Cerebellar nuclear complex (tissue), 1 donor: ENCODE results near the gene SANBR.
"Not testable (repeated sequence)": the region's sequence is repeated elsewhere in the genome, so short reads cannot be mapped to it uniquely, and the experiment has no call there.

Source experiments
- DNase-seq, 2 experiments: peaks; one replicate each; lab custom pipeline; 2025; lab: John Stamatoyannopoulos, UW

SANBR gene

DNA sequence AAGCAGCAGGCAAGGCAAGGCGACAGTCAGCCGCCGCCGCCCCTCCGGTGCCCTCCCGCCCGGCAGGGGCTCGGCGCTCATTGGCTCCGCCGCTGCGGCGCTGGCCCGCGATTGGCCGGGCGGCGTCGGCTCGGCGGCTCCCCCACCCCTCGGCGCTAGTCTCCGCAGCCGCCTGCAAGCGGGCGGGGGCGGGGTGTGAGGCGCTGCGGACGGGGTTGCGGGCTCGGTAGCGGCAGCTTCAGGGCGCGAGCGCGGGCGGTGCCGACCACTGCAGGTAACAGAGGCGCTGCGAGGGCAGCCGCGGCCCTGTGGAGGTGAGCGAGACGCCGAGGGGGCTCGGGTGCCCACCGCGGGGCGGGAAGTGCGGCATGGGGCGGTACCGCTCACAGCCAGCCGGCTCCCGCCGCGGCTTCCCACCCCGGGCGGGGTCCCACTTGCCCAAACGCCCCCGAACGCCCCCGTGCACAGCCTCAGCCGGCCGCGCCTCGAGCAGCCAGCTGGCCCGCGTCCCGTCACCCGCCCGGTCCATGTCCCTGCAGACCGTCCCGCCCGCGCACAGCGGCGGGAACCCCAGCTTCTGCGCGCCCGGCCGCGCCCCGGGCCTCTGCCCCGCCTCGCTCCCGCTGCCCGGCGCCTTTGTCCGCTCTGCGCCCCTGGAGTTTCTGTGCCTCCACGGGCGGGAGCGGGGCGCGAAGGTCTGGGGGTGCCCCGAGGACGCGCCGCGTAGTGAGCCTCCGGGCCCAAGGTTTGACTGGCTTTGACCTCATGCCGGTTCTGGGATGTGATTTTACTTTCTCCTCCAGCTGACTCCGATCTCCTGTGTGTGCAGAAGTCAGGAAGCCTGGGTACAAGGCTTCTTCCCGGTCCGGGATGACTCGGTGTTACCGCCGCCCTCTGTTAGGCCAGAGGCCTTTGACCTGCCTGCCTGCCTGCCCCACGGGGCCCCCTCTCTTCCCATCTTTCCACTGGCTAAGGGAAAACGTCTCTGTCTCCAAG, at the start of gene SANBR:
Gene SANBR (plus strand): TSS at position 158 of the 996 bp plus-strand sequence. CDS start 4,480 bp downstream, outside the sequence.
- DNase-seq = peak in 1 of 2 experiments; percentile 84

DNA sequence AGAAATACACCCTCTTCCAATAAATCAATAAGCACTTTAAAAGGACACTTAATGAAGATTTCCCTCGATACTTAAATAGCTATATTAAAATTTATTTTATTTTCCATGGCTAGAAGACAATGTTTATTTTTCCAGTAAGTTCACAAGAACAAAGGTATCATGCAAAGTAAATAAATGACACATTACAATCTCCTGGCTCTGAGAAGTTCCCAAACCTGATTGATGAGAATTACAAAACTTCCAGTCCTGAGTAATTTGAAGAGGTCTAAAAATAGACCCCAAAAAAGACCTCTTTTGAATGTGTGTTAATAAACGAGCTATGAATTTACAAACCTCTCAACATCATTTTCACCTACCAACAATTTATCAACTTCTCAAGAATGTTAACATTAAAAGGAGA, 49.7 kb upstream of the SANBR start:
- no peak for DNase-seq

DNA sequence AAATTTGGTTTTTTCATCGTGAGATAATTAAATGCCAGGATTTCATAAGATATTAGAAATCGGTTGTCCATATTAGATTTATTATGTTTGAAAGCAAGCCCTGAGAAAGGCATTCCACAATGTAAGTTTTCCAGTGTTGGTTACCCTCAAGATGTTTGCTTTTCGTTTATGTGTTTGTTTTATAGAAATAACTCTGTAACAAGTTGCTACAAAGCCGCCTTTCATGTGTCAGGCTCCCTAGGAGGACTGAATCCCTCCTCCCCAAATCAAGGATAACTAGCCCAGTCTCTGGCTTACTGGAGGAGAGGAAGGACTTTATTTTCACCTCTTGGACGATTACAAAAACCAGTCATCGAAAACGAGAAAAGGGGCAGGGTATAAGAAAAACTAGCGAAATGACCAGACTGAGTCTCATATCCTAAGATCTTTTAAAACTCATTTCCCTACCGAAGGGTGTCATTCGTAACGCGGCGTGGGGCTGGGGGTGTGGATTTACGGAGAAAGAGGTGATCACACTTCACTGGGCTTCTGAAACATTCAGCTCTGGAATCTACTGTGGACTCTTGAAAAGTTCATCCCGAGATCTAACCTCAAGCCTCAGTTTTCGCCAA, 49.2 kb upstream of the SANBR start:
- no peak for DNase-seq

DNA sequence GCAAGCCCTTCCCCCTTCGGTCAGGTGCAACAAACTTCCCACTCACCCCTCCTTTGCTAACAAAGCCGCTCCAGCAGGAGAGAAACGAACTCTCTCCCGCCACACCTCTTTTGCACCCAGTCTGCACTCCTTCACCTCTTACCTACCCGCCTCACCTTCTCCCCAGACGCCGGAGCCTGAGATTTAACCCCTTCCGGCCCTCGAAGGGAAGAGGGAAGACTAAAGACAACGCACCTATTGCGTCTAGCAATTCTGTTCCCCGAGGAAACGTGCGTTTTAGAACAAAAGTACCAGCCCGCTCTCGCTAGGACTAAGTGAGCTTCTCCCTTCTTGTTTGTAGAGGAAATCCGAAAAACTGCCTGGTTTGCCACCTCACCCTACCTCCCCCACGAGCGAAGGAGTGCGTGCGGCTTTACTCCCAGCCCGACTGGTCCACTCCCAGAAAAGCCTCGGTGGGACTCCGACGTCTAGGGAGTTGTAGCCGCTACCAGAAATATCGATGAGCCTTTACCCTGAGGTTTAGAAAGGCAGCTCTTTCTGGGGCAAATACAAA, 48.6 kb upstream of the SANBR start:
- peak in 1 of 2 experiments; percentile 77 for DNase-seq

DNA sequence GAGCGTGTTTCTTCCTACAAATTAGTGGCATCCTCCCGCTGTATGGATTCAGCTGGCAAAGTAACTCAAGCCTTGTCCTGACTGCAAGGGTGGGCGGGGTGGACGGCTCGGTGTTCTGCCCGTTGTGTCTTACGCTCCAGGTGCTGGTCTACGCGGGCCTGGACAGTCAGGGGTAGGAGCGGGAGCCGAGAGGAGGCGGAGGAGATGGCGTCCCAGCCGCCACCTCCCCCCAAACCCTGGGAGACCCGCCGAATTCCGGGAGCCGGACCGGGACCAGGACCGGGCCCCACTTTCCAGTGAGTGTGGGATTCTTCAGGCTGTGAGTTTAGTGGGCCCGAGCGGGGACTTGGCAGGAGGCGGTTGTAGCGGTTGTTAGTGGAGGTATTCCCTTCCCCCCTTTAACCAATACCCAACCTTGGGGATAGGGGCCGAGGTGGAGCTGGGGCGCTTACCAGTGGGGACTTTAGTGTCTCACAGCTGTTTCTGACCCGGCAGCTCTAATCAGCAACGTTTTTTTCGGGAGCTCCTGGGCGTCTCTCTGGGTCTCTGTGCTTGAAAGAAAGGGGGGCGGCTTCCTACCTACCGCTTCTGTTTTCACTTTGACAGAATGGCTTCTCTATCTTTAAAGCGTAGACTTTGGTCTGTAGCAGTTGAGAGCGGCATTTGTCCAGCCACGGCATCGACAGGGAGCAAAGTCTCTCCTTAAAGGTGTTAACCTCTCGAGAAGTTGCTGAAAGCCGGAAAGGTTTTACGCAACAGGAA, 47.9 kb upstream of the SANBR start, which contains the start of the genes PEX13 and PUS10:
Gene PEX13 (plus strand): TSS at position 165 of the 762 bp plus-strand sequence. CDS start 40 bp downstream, at position 205.
Gene PUS10 (minus strand): TSS at position 700 of the 762 bp plus-strand sequence. CDS start 6,365 bp downstream, outside the sequence.
- peak in 1 of 2 experiments; percentile 77 for DNase-seq

DNA sequence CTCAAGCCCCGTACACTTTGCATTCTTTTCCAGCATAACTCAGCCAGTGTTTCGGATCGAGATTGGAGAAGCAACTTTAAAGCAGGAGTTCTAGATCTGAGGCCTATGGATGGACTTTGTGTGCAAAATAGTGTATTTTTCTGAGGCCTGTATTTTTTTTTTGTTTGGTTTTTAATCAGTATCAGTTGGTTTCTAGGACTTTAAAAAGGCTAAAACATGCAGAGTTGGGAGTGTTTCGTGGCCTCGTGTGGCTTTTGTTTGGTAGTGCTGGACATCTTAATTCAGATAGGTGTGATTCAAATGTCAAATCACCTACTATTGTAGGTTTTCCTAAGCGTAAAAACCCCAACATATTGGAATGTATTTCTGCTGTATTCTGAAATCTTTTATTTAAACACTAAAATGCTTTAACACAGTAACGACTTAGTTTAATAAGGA, 47.3 kb upstream of the SANBR start:
- DNase-seq = no peak

DNA sequence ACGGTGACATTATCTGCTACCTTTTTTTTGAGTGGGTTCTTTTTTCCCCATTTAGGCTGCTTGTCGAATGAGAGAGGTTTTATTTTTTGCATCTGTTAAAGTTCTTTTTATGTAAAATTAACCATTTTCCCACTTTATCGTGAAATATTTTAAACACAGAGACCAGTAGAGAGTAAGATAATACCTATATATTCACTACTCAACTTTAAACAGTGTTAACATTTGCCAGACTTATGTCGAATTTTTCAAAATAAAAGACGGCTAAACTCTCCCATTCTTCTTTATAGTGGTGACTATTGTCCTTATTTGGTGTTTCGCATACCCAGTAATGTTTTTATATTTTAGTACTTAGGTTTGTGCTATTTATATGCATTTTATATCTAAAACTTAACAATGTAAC, 46.9 kb upstream of the SANBR start:
- DNase-seq = no peak

DNA sequence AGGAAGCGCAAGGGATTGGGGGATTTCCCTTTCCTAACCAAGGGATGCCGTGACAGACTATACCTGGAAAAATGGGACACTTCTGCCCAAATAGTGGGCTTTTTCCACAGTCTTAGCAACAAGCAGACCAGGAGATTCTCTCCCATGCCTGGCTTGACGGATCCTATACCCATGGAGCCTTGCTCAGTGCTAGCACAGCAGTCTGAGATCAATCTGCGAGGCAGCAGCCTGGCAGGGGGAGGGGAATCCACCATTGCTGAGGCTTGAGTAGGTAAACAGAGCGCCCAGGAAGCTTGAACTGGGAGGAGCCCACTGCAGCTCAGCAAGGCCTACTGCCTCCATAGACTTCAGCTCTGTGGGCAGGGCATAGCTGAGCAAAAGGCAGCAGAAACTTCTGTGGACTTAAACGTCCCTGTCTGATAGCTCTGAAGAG, 44.4 kb upstream of the SANBR start:
- no peak for DNase-seq

DNA sequence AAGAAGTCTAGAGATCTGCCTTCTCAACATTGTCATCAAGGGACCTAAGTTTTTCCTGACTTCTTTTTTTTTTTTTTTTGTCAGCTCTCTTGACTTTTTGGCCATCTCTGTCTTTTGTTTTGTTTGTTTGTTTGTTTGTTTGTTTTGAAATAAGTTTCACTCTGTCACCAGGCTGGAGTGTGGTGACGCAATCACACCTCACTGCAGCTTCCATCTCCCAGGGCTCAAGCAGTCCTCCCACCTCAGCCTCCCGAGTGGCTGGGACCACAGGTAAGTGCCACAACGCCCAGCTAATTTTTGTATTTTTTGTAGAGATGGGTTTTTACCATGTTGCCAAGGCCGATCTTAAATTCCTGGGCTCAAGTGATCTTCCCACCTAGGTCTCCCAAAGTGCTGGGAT, 42.0 kb upstream of the SANBR start:
- DNase-seq = no peak

DNA sequence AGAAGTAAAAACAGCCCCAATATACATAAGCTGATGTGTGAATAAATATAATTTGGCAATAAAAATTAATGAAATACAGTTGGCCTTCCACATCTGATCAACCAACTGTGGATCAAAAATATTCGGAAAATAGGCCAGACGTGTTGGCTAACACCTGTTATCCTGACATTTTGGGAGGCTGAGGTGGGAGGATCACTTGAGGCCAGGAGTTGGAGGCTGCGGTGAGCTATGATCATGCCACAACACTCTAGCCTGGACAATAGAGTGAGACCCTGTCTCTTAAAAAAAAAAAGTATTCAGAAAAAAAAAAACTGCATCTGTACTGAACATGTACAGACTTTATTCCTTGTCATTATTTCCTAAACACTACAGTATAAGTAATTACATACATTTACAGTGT, 36.1 kb upstream of the SANBR start:
- DNase-seq = no peak

DNA sequence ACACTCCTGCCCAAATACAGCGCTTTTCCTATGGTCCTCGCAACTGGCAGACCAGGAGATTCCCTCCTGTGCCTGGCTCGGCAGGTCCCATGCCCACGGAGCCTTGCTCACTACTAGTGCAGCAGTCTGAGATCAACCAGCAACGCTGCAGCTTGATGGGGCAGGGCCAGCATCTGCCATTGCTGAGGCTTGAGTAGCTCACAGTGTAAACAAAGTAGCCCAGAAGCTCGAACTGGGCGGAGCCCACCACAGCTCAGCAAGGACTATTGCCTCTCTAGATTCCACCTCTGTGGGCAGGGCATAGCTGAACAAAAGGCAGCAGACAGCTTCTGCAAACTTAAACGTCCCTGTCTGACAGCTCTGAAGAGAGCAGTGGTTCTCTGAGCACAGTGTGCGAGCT, 31.1 kb upstream of the SANBR start:
- not testable (repeated sequence) for DNase-seq

DNA sequence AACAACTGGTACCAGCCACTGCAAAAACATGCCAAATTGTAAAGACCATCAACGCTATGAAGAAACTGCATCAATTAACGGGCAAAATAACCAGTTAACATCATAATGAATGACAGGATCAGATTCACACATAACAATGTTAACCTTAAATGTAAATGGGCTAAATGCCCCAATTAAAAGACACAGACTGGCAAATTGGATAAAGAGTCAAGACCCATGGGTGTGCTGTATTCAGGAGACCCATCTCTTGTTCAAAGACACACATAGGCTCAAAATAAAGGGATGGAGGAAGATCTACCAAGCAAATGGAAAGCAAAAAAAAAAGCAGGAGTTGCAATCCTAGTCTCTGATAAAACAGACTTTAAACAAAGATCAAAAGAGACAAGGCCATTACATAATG, 29.0 kb upstream of the SANBR start:
- DNase-seq = not testable (repeated sequence)

DNA sequence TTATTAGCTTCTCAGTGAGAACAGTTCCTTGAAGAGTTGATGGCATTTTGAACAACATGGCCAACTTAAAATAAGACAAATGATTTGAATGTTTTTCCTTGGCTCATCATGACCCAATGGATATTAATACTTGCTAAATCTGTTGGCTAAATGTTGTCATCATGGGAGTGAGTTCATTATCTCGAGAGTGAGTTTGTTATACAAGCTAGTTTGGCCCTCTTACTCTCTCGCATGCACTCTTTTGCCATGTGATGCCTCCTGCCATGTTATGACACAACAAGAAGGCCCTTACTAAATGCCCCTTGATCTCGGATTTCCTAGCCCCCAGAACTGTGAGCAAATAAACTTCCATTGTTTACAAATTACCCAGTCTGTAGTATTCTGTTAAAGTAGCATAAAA, 22.9 kb upstream of the SANBR start:
- DNase-seq = no peak

DNA sequence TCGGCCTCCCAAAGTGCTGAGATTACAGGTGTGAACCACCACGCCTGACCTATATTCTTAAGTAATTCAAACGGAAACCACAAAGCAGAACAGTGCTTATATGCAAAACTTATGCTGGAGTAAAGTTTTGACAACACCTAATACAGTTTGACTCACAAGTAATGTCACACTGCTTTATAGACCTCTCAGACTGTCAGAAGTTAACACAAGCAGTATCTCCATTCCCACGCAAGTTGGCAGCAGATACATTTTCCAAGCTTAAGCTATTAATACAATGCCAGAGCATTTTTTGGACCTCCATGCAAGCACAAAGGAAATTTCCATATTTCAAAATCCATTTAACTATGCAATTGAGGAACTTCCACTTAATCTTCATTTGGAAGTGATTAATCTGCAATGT, 21.0 kb upstream of the SANBR start:
- DNase-seq = no peak

DNA sequence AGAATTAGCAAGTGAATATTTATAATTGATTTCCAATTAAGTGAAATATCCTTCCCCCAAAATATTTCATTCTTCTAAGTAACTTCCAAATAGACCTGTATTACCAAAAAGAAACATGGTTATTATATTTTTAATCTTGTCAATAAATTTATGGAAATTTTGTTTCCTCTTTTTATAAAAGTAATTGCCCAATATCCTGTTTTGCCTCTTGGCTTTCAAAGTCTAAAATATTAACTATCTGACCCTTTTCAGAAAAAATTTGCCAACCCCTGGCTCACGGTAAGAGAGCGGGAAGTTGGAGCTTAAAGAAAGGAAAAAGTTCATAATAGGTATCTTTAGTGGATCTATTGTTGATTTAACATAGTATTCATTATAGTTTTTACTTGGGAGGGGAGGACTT, 20.4 kb upstream of the SANBR start:
- DNase-seq = no peak

DNA sequence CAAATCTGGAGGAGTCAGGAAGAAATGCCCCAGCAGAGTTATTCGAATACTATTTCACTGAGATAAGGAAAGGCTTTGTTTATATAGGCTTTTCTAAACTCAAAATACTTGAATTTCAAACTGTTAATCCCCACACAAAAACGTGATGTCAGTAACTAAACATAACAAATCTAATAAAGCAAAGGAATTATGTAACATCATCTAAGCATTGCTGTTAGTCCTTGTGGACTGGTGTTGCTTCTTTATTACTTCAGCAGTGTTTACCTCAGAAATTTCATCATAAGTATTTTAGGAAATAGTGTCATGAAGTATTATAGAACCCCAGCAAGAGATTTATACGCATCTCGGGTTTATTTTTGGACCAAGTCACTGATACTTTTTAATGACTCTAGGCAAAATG, 19.7 kb upstream of the SANBR start:
- no peak for DNase-seq

DNA sequence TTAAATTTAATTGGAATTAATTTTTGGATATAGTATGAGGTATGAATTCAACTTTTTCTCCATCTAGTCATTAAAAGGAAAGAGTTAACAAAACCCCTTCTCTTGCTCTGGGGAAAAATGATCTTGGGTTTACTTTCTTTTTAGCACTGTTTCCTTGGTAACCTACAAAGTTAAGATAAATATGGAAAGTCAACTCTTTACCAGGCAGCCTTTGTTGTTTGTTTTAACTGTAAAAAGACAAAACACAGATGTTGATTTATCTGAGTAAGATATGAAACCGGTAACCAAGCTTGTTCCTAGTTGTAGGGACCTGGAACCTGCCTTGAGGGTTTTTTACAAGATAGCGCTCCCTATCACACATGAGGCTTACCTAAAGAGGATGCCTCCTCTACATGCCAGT, 10.1 kb upstream of the SANBR start:
- DNase-seq = no peak

DNA sequence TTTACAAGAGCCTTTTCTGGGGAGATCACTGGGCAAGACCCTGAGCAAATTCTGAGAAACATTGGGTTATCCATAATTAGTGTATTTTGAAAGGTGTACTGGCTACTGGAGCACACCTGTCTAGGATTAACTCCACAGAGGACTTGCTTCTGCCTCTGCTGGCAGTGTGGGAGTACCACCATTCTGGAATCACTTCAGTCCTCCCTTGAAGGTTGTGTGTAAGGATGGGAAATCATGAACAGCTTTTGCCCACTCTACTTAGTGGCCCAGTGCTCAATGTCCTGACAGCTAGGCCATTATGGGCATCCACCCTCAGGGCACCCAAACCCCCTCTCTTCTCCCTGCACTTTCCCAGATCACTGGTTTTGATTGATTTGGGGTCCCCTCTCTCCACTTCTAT, 8.1 kb upstream of the SANBR start:
- DNase-seq = no peak

DNA sequence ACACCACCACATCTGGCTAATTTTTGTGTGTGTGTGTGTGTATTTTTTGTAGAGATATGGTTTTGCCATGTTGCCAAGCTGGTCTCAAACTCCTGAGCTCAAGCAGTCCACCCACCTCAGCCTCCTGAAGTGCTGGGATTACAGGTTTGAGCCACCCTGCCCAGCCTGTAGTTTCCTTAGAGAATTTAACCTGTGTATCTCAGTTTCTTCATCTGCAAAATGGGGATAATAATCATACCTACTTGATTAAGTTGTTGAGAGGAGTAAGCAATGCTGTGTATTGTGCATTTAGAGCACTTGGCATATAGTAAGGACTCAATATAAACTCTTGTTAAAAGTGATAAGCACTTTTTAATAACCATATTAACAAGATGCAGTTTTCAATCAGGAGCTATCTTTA, 6.3 kb upstream of the SANBR start:
- no peak for DNase-seq

DNA sequence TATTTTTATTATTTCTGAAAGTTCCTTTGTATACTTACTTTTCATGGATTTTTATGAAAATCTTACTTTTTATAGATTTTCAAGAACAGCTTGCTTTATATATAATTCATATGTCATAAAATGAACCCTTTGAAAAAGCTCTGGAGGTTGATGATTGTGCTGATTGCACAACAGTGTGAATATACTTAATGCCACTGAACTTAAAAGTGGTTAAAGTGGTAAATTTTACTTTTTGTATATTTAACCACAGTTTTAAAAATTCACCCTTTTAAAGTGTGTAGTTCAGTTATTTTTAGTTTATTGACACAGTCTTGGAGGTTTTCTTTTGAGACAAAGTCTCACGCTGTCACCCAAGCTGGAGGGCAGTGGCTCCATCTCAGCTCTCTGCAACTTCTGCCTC, 8.4 kb downstream of the SANBR start:
- DNase-seq = no peak

DNA sequence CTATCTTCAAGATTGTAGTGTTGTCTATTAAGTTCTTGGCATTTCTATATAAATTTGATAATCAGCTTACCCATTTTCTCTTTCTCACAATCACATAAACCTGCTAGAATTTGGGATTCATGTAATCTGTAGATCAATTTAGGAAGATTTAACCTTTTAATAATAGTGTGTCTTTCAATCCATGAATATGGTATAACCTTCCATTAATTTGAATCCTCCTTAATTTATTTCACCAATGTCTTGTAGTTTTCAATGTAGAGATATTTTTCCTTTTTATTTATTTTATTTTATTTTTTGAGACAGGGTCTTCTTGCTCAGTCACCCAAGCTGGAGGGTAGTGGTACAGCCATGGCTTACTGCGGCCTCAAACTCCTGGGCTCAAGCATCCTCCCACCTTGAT, 20.2 kb downstream of the SANBR start:
- no peak for DNase-seq

DNA sequence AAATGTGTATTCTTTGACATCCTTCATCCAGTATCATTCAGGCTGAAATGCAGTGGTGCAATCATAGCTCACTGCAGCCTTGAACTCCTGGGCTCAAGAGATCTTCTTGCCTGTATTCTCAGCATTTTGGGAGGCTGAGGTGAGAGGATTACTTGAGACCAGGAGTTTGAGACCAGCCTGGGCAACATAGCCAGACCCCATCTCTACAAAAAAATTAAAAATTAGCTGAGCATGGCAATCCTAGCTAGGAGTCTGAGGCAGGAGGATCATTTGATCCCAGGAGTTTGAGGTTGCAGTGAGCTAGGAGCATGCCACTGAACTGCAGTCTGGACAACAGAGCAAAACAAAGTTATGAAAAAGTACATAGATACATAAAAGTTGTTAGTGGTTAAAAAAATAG, 24.1 kb downstream of the SANBR start:
- DNase-seq = no peak
